ENCODE results near the gene NDUFC1.

NDUFC1 gene

DNA sequence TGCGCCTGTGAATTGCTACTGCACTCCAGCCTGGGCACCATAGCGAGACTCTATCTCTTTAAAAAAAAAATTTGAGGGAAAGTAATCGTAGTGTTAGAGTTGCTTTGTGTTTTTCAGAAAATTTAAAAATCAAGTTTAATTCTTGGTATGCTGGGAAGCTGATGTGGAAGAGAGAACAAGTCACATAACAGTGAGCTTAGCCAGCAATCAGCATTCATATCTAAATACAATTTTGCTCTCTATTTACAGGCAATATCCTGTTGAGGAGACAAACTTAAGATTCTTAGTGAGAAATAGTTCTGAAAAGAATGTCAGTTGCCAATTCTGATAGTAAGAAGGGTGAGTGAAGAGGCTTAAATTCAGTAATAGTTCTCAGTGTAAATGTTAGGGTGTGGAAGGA is 9.6 kb upstream of the NDUFC1 start:
- no CpG with 5 or more reads among the region's 3 CpGs for WGBS (ENCODE audit: extremely low coverage, insufficient coverage, low lambda C conversion rate)
- Histone ChIP-seq H2AK5ac (ENCODE audit: low read length) (no peak overlapping the region), H3K9ac (ENCODE audit: low read length) (no peak overlapping the region), H2BK15ac (replicated peaks; ENCODE audit: low read depth) (no peak overlapping the region), H3K23ac (ENCODE audit: low read length) (no peak overlapping the region), H4K5ac (ENCODE audit: low read length) (no peak overlapping the region), H3K79me2 (ENCODE audit: control insufficient read depth, insufficient read depth, low read length) (peaks cover 75% of the 10 kb centered on the region), H3K4me3 (ENCODE audit: low read length) (no peak overlapping the region), H3K56ac (ENCODE audit: low read length) (no peak overlapping the region), H3K18ac (ENCODE audit: low read length) (peak overlapping the region; percentile 39), H4K8ac (ENCODE audit: low read depth, low read length) (no peak overlapping the region), H3K27me3 (ENCODE audit: insufficient read depth, low read length, poor library complexity) (no peaks in the 10 kb centered on the region), H2BK5ac (ENCODE audit: low read length) (no peak overlapping the region), H2BK120ac (ENCODE audit: low read depth, low read length) (no peak overlapping the region), H3K4me2 (ENCODE audit: low read length) (no peak overlapping the region), H3K27ac (ENCODE audit: low read depth, low read length) (no peak overlapping the region), H3K4ac (ENCODE audit: low read depth, low read length) (no peak overlapping the region), H3K36me3 (ENCODE audit: control insufficient read depth, insufficient read depth, low read length) (no peaks in the 10 kb centered on the region), H3K4me1 (ENCODE audit: control insufficient read depth, low read depth, low read length) (peaks cover 3% of the 10 kb centered on the region), H3K79me1 (ENCODE audit: low read length) (peaks cover 1% of the 10 kb centered on the region)
- peak; percentile 27 for DNase-seq

DNA sequence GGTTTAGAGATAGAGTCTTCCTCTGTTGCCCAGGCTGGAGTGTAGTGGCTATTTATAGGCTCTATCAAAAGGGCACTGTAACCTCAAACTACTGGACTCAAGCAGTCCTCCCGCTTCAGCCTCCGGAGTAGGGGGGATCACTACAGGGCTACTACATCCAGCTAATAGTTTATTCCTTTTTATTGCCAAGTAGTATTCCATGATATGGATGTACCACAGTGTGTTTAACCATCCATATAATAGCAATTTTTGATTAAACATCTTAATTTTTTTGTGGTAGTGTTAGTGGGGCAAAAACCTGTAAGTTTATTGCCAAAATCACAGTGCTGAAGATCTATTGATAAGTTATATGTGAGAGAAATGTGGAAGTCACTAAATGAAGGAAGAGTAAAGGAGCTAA is 2.6 kb upstream of the NDUFC1 start:
- no peak overlapping the region for H3K27ac ChIP-seq (ENCODE audit: low read depth, low read length)
- H3K4me3 ChIP-seq (ENCODE audit: low read length), result no peak overlapping the region
- no peak overlapping the region for H2BK120ac ChIP-seq (ENCODE audit: low read depth, low read length)
- no peak overlapping the region for H3K56ac ChIP-seq (ENCODE audit: low read length)
- H3K36me3 ChIP-seq (ENCODE audit: control insufficient read depth, insufficient read depth, low read length), result peaks cover 3% of the 10 kb centered on the region
- no peak overlapping the region for H4K8ac ChIP-seq (ENCODE audit: low read depth, low read length)
- no peaks in the 10 kb centered on the region for H3K27me3 ChIP-seq (ENCODE audit: insufficient read depth, low read length, poor library complexity)
- H4K5ac ChIP-seq (ENCODE audit: low read length), result no peak overlapping the region
- WGBS (ENCODE audit: extremely low coverage, insufficient coverage, low lambda C conversion rate), result no CpG with 5 or more reads among the region's 2 CpGs
- H3K79me1 ChIP-seq (ENCODE audit: low read length), result peaks cover 2% of the 10 kb centered on the region
- DNase-seq, result no peak
- H3K4ac ChIP-seq (ENCODE audit: low read depth, low read length), result no peak overlapping the region
- H3K18ac ChIP-seq (ENCODE audit: low read length), result no peak overlapping the region
- H3K79me2 ChIP-seq (ENCODE audit: control insufficient read depth, insufficient read depth, low read length), result peaks cover 74% of the 10 kb centered on the region
- no peak overlapping the region for H2AK5ac ChIP-seq (ENCODE audit: low read length)
- H3K23ac ChIP-seq (ENCODE audit: low read length), result no peak overlapping the region
- H3K4me2 ChIP-seq (ENCODE audit: low read length), result no peak overlapping the region
- H2BK15ac ChIP-seq (replicated peaks; ENCODE audit: low read depth), result no peak overlapping the region
- no peaks in the 10 kb centered on the region for H3K4me1 ChIP-seq (ENCODE audit: control insufficient read depth, low read depth, low read length)
- H3K9ac ChIP-seq (ENCODE audit: low read length), result no peak overlapping the region
- no peak overlapping the region for H2BK5ac ChIP-seq (ENCODE audit: low read length)

DNA sequence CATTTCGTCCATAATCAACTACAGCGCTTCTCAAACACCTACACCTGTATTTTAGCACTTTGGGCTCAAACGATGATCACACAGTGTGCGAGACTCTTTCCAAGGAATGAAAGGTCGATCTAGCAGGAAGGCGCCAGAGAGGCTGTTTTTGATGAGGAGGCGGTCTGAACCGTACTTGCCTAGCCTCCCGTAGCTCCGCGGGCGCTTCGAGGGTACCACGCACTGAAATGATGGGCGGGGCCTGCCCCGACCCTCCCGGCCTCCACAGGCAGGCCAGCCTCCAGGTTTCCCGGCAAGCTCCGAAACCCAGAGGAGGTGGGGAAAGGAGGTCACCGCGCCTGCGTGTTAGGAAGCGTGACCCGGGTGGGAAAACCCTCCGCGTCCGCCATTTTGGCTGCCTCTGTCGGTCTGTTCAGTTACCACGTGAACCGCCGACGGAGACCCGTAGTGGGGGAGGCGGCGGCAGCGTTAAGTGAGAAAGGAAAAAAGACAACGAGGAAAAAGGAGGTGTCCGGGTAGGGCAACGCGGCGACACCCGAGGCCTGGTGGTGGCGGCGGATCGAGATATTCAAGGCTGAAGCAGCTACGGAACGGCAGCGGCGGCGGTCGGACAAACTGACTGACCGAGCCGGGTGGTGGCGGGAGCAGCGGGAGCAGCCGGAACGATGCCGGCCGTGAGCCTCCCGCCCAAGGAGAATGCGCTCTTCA is 1.0 kb downstream of the NDUFC1 start, which contains the start of gene NAA15:
Gene NAA15 (plus strand): TSS at position 393 of the 708 bp plus-strand sequence. CDS start 273 bp downstream, at position 666.
- peak; percentile 99 for DNase-seq
- Histone ChIP-seq H2BK120ac (ENCODE audit: low read depth, low read length) (peak within 1 kb of the TSS; percentile 13), H2BK15ac (replicated peaks; ENCODE audit: low read depth) (no peak within 1 kb of the TSS), H3K4me2 (ENCODE audit: low read length) (peak within 1 kb of the TSS; percentile 69), H2AK5ac (ENCODE audit: low read length) (no peak within 1 kb of the TSS), H3K56ac (ENCODE audit: low read length) (peak within 1 kb of the TSS; percentile 92), H3K79me2 (ENCODE audit: control insufficient read depth, insufficient read depth, low read length) (peaks cover 45% of the 10 kb centered on the region), H3K9ac (ENCODE audit: low read length) (peak within 1 kb of the TSS; percentile 81), H3K18ac (ENCODE audit: low read length) (peak within 1 kb of the TSS; percentile 62), H3K36me3 (ENCODE audit: control insufficient read depth, insufficient read depth, low read length) (peaks cover 3% of the 10 kb centered on the region), H3K23ac (ENCODE audit: low read length) (peak within 1 kb of the TSS; percentile 86), H4K5ac (ENCODE audit: low read length) (peak within 1 kb of the TSS; percentile 7), H3K27ac (ENCODE audit: low read depth, low read length) (peak within 1 kb of the TSS; percentile 85), H3K79me1 (ENCODE audit: low read length) (peaks cover 2% of the 10 kb centered on the region), H3K4ac (ENCODE audit: low read depth, low read length) (peak within 1 kb of the TSS; percentile 87), H3K4me3 (ENCODE audit: low read length) (peak within 1 kb of the TSS; percentile 93), H3K27me3 (ENCODE audit: insufficient read depth, low read length, poor library complexity) (no peaks in the 10 kb centered on the region), H2BK5ac (ENCODE audit: low read length) (peak within 1 kb of the TSS; percentile 73), H3K4me1 (ENCODE audit: control insufficient read depth, low read depth, low read length) (no peaks in the 10 kb centered on the region), H4K8ac (ENCODE audit: low read depth, low read length) (no peak within 1 kb of the TSS)
- WGBS (ENCODE audit: extremely low coverage, insufficient coverage, low lambda C conversion rate), result no CpG with 5 or more reads among the region's 61 CpGs

DNA sequence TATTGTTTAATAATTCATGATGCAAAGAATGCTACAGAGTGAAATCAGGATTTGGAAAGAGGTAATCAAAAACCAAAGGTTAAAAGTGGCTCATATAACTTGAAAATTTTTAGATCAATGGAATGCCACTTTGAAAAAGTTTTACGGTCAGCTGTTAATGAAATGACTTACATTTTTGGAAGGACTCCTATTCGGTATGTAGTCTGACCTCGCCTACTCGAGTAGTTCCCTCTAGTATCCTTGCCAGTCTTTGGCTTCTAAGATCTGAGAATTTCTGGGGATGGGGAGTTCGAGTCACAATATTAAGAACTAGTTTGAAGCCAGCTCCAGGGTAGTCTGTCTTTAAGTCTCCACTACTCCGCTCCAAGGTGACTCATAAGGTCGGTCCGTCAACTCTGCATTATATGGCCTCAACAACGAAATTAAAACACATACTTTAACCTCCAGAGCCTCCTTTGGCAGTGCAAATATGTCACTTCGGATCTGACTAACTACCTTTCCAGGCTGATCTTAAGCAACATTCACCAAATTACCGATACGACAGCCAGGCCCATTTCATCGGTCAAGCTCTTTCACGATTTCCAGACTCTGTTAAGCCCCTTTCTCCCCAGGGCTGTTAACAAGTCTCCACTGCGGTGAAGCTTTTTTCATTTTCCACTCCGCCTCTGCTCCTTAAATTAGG is 1.7 kb downstream of the NDUFC1 start:
- H3K79me2 ChIP-seq (ENCODE audit: control insufficient read depth, insufficient read depth, low read length), result peaks cover 40% of the 10 kb centered on the region
- H3K4ac ChIP-seq (ENCODE audit: low read depth, low read length), result peak overlapping the region; percentile 56
- H3K4me1 ChIP-seq (ENCODE audit: control insufficient read depth, low read depth, low read length), result no peaks in the 10 kb centered on the region
- peak overlapping the region; percentile 92 for H3K56ac ChIP-seq (ENCODE audit: low read length)
- peak overlapping the region; percentile 73 for H2BK5ac ChIP-seq (ENCODE audit: low read length)
- H3K23ac ChIP-seq (ENCODE audit: low read length), result no peak overlapping the region
- H4K8ac ChIP-seq (ENCODE audit: low read depth, low read length), result no peak overlapping the region
- H4K5ac ChIP-seq (ENCODE audit: low read length), result peak overlapping the region; percentile 7
- H2BK15ac ChIP-seq (replicated peaks; ENCODE audit: low read depth), result no peak overlapping the region
- no peak overlapping the region for H2AK5ac ChIP-seq (ENCODE audit: low read length)
- peak overlapping the region; percentile 80 for H3K9ac ChIP-seq (ENCODE audit: low read length)
- peak overlapping the region; percentile 69 for H3K4me2 ChIP-seq (ENCODE audit: low read length)
- peak overlapping the region; percentile 82 for H3K4me3 ChIP-seq (ENCODE audit: low read length)
- no CpG with 5 or more reads among the region's 16 CpGs for WGBS (ENCODE audit: extremely low coverage, insufficient coverage, low lambda C conversion rate)
- no peaks in the 10 kb centered on the region for H3K27me3 ChIP-seq (ENCODE audit: insufficient read depth, low read length, poor library complexity)
- H3K18ac ChIP-seq (ENCODE audit: low read length), result peak overlapping the region; percentile 40
- peak; percentile 67 for DNase-seq
- no peak overlapping the region for H2BK120ac ChIP-seq (ENCODE audit: low read depth, low read length)
- H3K36me3 ChIP-seq (ENCODE audit: control insufficient read depth, insufficient read depth, low read length), result peaks cover 3% of the 10 kb centered on the region
- H3K27ac ChIP-seq (ENCODE audit: low read depth, low read length), result peak overlapping the region; percentile 85
- peaks cover 2% of the 10 kb centered on the region for H3K79me1 ChIP-seq (ENCODE audit: low read length)

DNA sequence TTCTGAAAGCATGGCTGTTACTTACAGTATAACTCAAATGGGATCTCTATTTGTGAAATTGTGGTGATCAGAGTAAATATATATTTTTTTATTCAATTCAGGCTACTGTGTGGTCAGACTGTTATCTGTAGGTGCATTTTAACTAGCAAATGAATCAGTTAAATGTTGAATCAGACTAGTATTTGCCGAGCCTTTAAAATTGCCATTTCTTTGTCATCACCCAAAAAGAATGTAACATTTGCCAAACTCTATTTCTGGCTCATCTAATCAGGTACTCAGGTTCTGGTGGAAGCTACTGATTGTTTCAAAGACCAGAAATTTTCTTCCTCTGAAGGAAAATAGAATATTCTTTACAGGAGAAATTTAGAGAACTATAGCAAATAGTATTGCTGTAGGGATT is 2.7 kb downstream of the NDUFC1 start:
- no peak overlapping the region for H4K5ac ChIP-seq (ENCODE audit: low read length)
- H4K8ac ChIP-seq (ENCODE audit: low read depth, low read length), result no peak overlapping the region
- no peak overlapping the region for H2BK5ac ChIP-seq (ENCODE audit: low read length)
- H3K36me3 ChIP-seq (ENCODE audit: control insufficient read depth, insufficient read depth, low read length), result peaks cover under 1% of the 10 kb centered on the region
- no peak overlapping the region for H3K18ac ChIP-seq (ENCODE audit: low read length)
- H2BK120ac ChIP-seq (ENCODE audit: low read depth, low read length), result no peak overlapping the region
- H3K4me3 ChIP-seq (ENCODE audit: low read length), result no peak overlapping the region
- no peak overlapping the region for H3K23ac ChIP-seq (ENCODE audit: low read length)
- WGBS (ENCODE audit: extremely low coverage, insufficient coverage, low lambda C conversion rate), result no CpG with 5 or more reads among the region's 1 CpG
- H3K4me1 ChIP-seq (ENCODE audit: control insufficient read depth, low read depth, low read length), result no peaks in the 10 kb centered on the region
- H2AK5ac ChIP-seq (ENCODE audit: low read length), result no peak overlapping the region
- no peak overlapping the region for H3K4me2 ChIP-seq (ENCODE audit: low read length)
- no peak overlapping the region for H3K27ac ChIP-seq (ENCODE audit: low read depth, low read length)
- H3K9ac ChIP-seq (ENCODE audit: low read length), result no peak overlapping the region
- H3K79me1 ChIP-seq (ENCODE audit: low read length), result peaks cover under 1% of the 10 kb centered on the region
- no peak overlapping the region for H2BK15ac ChIP-seq (replicated peaks; ENCODE audit: low read depth)
- no peak for DNase-seq
- H3K27me3 ChIP-seq (ENCODE audit: insufficient read depth, low read length, poor library complexity), result no peaks in the 10 kb centered on the region
- peaks cover 30% of the 10 kb centered on the region for H3K79me2 ChIP-seq (ENCODE audit: control insufficient read depth, insufficient read depth, low read length)
- H3K4ac ChIP-seq (ENCODE audit: low read depth, low read length), result no peak overlapping the region
- H3K56ac ChIP-seq (ENCODE audit: low read length), result no peak overlapping the region

Data from mesendoderm (in vitro differentiated cells).